Measurements from ENCODE around the gene PGAM2. TPM values are rescaled to one million over a fixed set of nuclear protein-coding genes. Genes with fewer than 3 reads are reported as not detected.

Gene PGAM2
- total RNA-seq, 2 experiments from 2014 or later, result 0.34 to 0.68 TPM

- POLR2A ChIA-PET, result no interaction called here
- no peak for ATAC-seq
Measured at GRCh38 chr7:44094365-44094764, 29.0 kb upstream of the PGAM2 start.

GRCh38 chr7:44093102-44093641, 27.8 kb upstream of the PGAM2 start:
- CTCF ChIA-PET, result interaction anchor here (1.6 kb wide), 1 partner anchor 8 kb away, joined by 3 read pairs; no protein-coding TSS in a partner anchor
- ATAC-seq (no peak), DNase-seq (no peak)
- peaks cover 24% of the 10 kb centered on the region for H3K4me1 Mint-ChIP-seq (ENCODE audit: low read depth)
- H3K36me3 Mint-ChIP-seq (ENCODE audit: low read depth), result no peaks in the 10 kb centered on the region
- POLR2A ChIA-PET, result interaction anchor here (0.6 kb wide), 1 partner anchor 535 kb away, joined by 4 read pairs; no protein-coding TSS in a partner anchor
- no peak overlapping the region for H3K4me3 Mint-ChIP-seq
- no peak overlapping the region for H3K27ac Mint-ChIP-seq
- H3K9me3 Mint-ChIP-seq (ENCODE audit: insufficient read depth), result no peaks in the 10 kb centered on the region
- peaks cover 2% of the 10 kb centered on the region for H3K27me3 Mint-ChIP-seq (ENCODE audit: low read depth)

More at GRCh38 chr7:44094365-44094764, 29.0 kb upstream of the PGAM2 start:
- no peak overlapping the region for H3K4me3 Mint-ChIP-seq
- DNase-seq, result no peak
- peaks cover 2% of the 10 kb centered on the region for H3K27me3 Mint-ChIP-seq (ENCODE audit: low read depth)
- no peak overlapping the region for H3K27ac Mint-ChIP-seq
- H3K36me3 Mint-ChIP-seq (ENCODE audit: low read depth), result no peaks in the 10 kb centered on the region
- H3K9me3 Mint-ChIP-seq (ENCODE audit: insufficient read depth), result no peaks in the 10 kb centered on the region
- peaks cover 30% of the 10 kb centered on the region for H3K4me1 Mint-ChIP-seq (ENCODE audit: low read depth)
- CTCF ChIA-PET, result interaction anchor here (1.6 kb wide), 1 partner anchor 9 kb away, joined by 3 read pairs; no protein-coding TSS in a partner anchor

- no peaks in the 10 kb centered on the region for H3K36me3 Mint-ChIP-seq (ENCODE audit: low read depth)
- H3K9me3 Mint-ChIP-seq (ENCODE audit: insufficient read depth), result no peaks in the 10 kb centered on the region
- peaks cover 2% of the 10 kb centered on the region for H3K27me3 Mint-ChIP-seq (ENCODE audit: low read depth)
- no peak overlapping the region for H3K27ac Mint-ChIP-seq
- H3K4me3 Mint-ChIP-seq, result no peak overlapping the region
- DNase-seq, result no peak
- ChIA-PET CTCF (interaction anchor here (0.9 to 3.0 kb wide), 3 partner anchors 9 to 109 kb away, joined by 3 to 8 read pairs (median 4); no protein-coding TSS in a partner anchor), POLR2A (no interaction called here)
- ATAC-seq, result no peak
- peaks cover 12% of the 10 kb centered on the region for H3K4me1 Mint-ChIP-seq (ENCODE audit: low read depth)
Measured at GRCh38 chr7:44087911-44088838, 22.8 kb upstream of the PGAM2 start.

- DNase-seq (no peak), ATAC-seq (no peak)
- no peak overlapping the region for H3K27ac Mint-ChIP-seq
- ChIA-PET CTCF (interaction anchor here (0.9 to 3.0 kb wide), 3 partner anchors 10 to 111 kb away, joined by 5 to 14 read pairs (median 8); no protein-coding TSS in a partner anchor), POLR2A (no interaction called here)
- H3K36me3 Mint-ChIP-seq (ENCODE audit: low read depth), result no peaks in the 10 kb centered on the region
- peaks cover 2% of the 10 kb centered on the region for H3K27me3 Mint-ChIP-seq (ENCODE audit: low read depth)
- no peak overlapping the region for H3K4me3 Mint-ChIP-seq
- H3K9me3 Mint-ChIP-seq (ENCODE audit: insufficient read depth), result no peaks in the 10 kb centered on the region
- peaks cover 18% of the 10 kb centered on the region for H3K4me1 Mint-ChIP-seq (ENCODE audit: low read depth)
Measured at GRCh38 chr7:44086627-44087026, 21.3 kb upstream of the PGAM2 start.

- peaks cover 27% of the 10 kb centered on the region for H3K4me1 Mint-ChIP-seq (ENCODE audit: low read depth)
- POLR2A ChIA-PET, result no interaction called here
- DNase-seq (no peak), ATAC-seq (no peak)
- CTCF ChIA-PET, result interaction anchor here (0.5 to 3.0 kb wide), 7 partner anchors 8 to 482 kb away, joined by 3 to 14 read pairs (median 4); no protein-coding TSS in a partner anchor
- no peak overlapping the region for H3K4me3 Mint-ChIP-seq
- H3K27ac Mint-ChIP-seq, result no peak overlapping the region
- H3K9me3 Mint-ChIP-seq (ENCODE audit: insufficient read depth), result no peaks in the 10 kb centered on the region
- peaks cover 8% of the 10 kb centered on the region for H3K36me3 Mint-ChIP-seq (ENCODE audit: low read depth)
- H3K27me3 Mint-ChIP-seq (ENCODE audit: low read depth), result no peaks in the 10 kb centered on the region
Measured at GRCh38 chr7:44085546-44085945, 20.2 kb upstream of the PGAM2 start.

GRCh38 chr7:44084701-44085100, 19.3 kb upstream of the PGAM2 start:
- no peak overlapping the region for H3K27ac Mint-ChIP-seq
- DNase-seq, result no peak
- H3K9me3 Mint-ChIP-seq (ENCODE audit: insufficient read depth), result no peaks in the 10 kb centered on the region
- ChIA-PET POLR2A (no interaction called here), CTCF (interaction anchor here (1.3 to 3.0 kb wide), 6 partner anchors 9 to 113 kb away, joined by 3 to 14 read pairs (median 6); no protein-coding TSS in a partner anchor)
- H3K4me1 Mint-ChIP-seq (ENCODE audit: low read depth), result peaks cover 32% of the 10 kb centered on the region
- no peak overlapping the region for H3K4me3 Mint-ChIP-seq
- H3K27me3 Mint-ChIP-seq (ENCODE audit: low read depth), result no peaks in the 10 kb centered on the region
- peaks cover 8% of the 10 kb centered on the region for H3K36me3 Mint-ChIP-seq (ENCODE audit: low read depth)
- ATAC-seq, result no peak

- H3K36me3 Mint-ChIP-seq (ENCODE audit: low read depth), result peaks cover 14% of the 10 kb centered on the region
- H3K9me3 Mint-ChIP-seq (ENCODE audit: insufficient read depth), result no peaks in the 10 kb centered on the region
- H3K27ac Mint-ChIP-seq, result no peak overlapping the region
- CTCF ChIA-PET, result interaction anchor here (1.5 kb wide), 1 partner anchor 15 kb away, joined by 3 read pairs; no protein-coding TSS in a partner anchor
- H3K4me3 Mint-ChIP-seq, result peak overlapping the region; percentile 55
- ATAC-seq (no peak), DNase-seq (no peak)
- no peaks in the 10 kb centered on the region for H3K27me3 Mint-ChIP-seq (ENCODE audit: low read depth)
- POLR2A ChIA-PET, result no interaction called here
- H3K4me1 Mint-ChIP-seq (ENCODE audit: low read depth), result peaks cover 37% of the 10 kb centered on the region
Measured at GRCh38 chr7:44083796-44084195, 18.4 kb upstream of the PGAM2 start.

- no peaks in the 10 kb centered on the region for H3K9me3 Mint-ChIP-seq (ENCODE audit: insufficient read depth)
- ATAC-seq, result peak; percentile 96
- H3K4me1 Mint-ChIP-seq (ENCODE audit: low read depth), result peaks cover 48% of the 10 kb centered on the region
- H3K27ac Mint-ChIP-seq, result peak overlapping the region; percentile 79
- H3K36me3 Mint-ChIP-seq (ENCODE audit: low read depth), result peaks cover 25% of the 10 kb centered on the region
- peak overlapping the region; percentile 90 for H3K4me3 Mint-ChIP-seq
- no peaks in the 10 kb centered on the region for H3K27me3 Mint-ChIP-seq (ENCODE audit: low read depth)
- CTCF ChIA-PET, result no interaction called here
- POLR2A ChIA-PET, result no interaction called here
- peak; percentile 99 for DNase-seq
Measured at GRCh38 chr7:44082541-44083207, 17.3 kb upstream of the PGAM2 start.

GRCh38 chr7:44081266-44081748, 15.9 kb upstream of the PGAM2 start:
- H3K27me3 Mint-ChIP-seq (ENCODE audit: low read depth), result no peaks in the 10 kb centered on the region
- peaks cover 56% of the 10 kb centered on the region for H3K4me1 Mint-ChIP-seq (ENCODE audit: low read depth)
- POLR2A ChIA-PET, result interaction anchor here (0.6 to 4.3 kb wide), 11 partner anchors 9 to 939 kb away, joined by 3 to 17 read pairs (median 5); partner anchors contain the start of genes DBNL, NUDCD3, PGAM2 and POLD2
- CTCF ChIA-PET, result interaction anchor here (0.5 to 2.1 kb wide), 12 partner anchors 9 to 116 kb away, joined by 3 to 18 read pairs (median 4); partner anchors contain the start of gene DBNL
- peaks cover 38% of the 10 kb centered on the region for H3K36me3 Mint-ChIP-seq (ENCODE audit: low read depth)
- H3K9me3 Mint-ChIP-seq (ENCODE audit: insufficient read depth), result no peaks in the 10 kb centered on the region
- ATAC-seq, result no peak
- peak overlapping the region; percentile 91 for H3K27ac Mint-ChIP-seq
- DNase-seq, result peak; percentile 54
- H3K4me3 Mint-ChIP-seq, result peak overlapping the region; percentile 90

- CTCF ChIA-PET, result interaction anchor here (0.5 to 2.1 kb wide), 12 partner anchors 9 to 117 kb away, joined by 3 to 18 read pairs (median 4); partner anchors contain the start of gene DBNL
- Mint-ChIP-seq H3K36me3 (ENCODE audit: low read depth) (peaks cover 40% of the 10 kb centered on the region), H3K9me3 (ENCODE audit: insufficient read depth) (no peaks in the 10 kb centered on the region), H3K27ac (peak overlapping the region; percentile 91), H3K27me3 (ENCODE audit: low read depth) (no peaks in the 10 kb centered on the region), H3K4me1 (ENCODE audit: low read depth) (peaks cover 56% of the 10 kb centered on the region), H3K4me3 (peak overlapping the region; percentile 90)
- no peak for DNase-seq
- POLR2A ChIA-PET, result interaction anchor here (0.8 to 4.3 kb wide), 10 partner anchors 8 to 410 kb away, joined by 3 to 17 read pairs (median 5); partner anchors contain the start of genes DBNL, NUDCD3, PGAM2 and POLD2
- no peak for ATAC-seq
Measured at GRCh38 chr7:44080686-44081265, 15.4 kb upstream of the PGAM2 start.

GRCh38 chr7:44080118-44080517, 14.8 kb upstream of the PGAM2 start:
- ChIA-PET POLR2A (interaction anchor here (1.7 to 4.3 kb wide), 3 partner anchors 8 to 35 kb away, joined by 5 to 17 read pairs (median 15); partner anchors contain the start of genes DBNL and PGAM2), CTCF (interaction anchor here (1.5 to 2.1 kb wide), 5 partner anchors 8 to 116 kb away, joined by 3 to 18 read pairs (median 5); no protein-coding TSS in a partner anchor)
- no peak for DNase-seq
- H3K4me1 Mint-ChIP-seq (ENCODE audit: low read depth), result peaks cover 54% of the 10 kb centered on the region
- peaks cover 45% of the 10 kb centered on the region for H3K36me3 Mint-ChIP-seq (ENCODE audit: low read depth)
- ATAC-seq, result no peak
- H3K9me3 Mint-ChIP-seq (ENCODE audit: insufficient read depth), result no peaks in the 10 kb centered on the region
- no peak overlapping the region for H3K27ac Mint-ChIP-seq
- no peaks in the 10 kb centered on the region for H3K27me3 Mint-ChIP-seq (ENCODE audit: low read depth)
- no peak overlapping the region for H3K4me3 Mint-ChIP-seq

Measured in activated CD8-positive, alpha-beta T cell treated with anti-CD3 and anti-CD28 coated beads, Interleukin-2, amount 10 ng/mL, durations not matched to agents 7 days and 5 days (primary cell).